Right ventricle myocardium inferior (tissue), 1 donor: ENCODE results near the gene ACP6. TPM values are rescaled to one million over a fixed set of nuclear protein-coding genes. Genes with fewer than 3 reads are reported as not detected.
"Not testable (repeated sequence)": the region's sequence is repeated elsewhere in the genome, so short reads cannot be mapped to it uniquely, and the experiment has no call there.

Experiments used
- ATAC-seq: fragments of 200-7000 bp; cut with Tn5 transposase; one replicate; pipeline ENCODE4 v1.9.1; 2020; ENCODE audit warnings: mild to moderate bottlenecking, moderate library complexity
- DNase-seq: peaks from one replicate; pipeline ENCODE4 v3.0.0; 2021; ENCODE audit errors: missing footprints
- intact Hi-C: fragments of 100-400 bp; cut with DNase I; formaldehyde crosslinking; loops from one replicate; pipeline ENCODE4 v1.11.0; 2022
- long read RNA-seq: library from polyadenylated mRNA; unstranded; transcript quantifications from one replicate; pipeline ENCODE4 v2.0.0, GENCODE V29; 2021
- total RNA-seq: library from RNA; stranded (reverse); fragmentation: NEBNext Ultra II Directional; extraction: Animal tissue kit (Norgen Biotek cat#: 25700); gene quantifications from one replicate; pipeline ENCODE4 v1.2.1, GENCODE V29; 2021
- donor health status: DM: no; HTN: yes; CAD: no; lungs with severe emphysema.

ACP6 gene
- 8.9 TPM for total RNA-seq
- long read RNA-seq, full-length matches to known transcripts: 3 of 6 reads
- long read RNA-seq, partial matches to known transcripts: 0 of 6 reads
- long read RNA-seq, other reads (novel, unspliced or antisense): 3 of 6 reads

GRCh38 chr1:147670319-147671001 lies at the start of gene ACP6:
ACP6 (minus strand) TSS chr1:147670524; CDS start chr1:147670048, 476 bp downstream.
- DNase-seq (peak; percentile 97), ATAC-seq (peak; percentile 100)
- intact Hi-C loops: no loop called here

GRCh38 chr1:147719711-147720225 lies 49.4 kb upstream of the ACP6 start:
- no peak for DNase-seq
- no peak for ATAC-seq
- intact Hi-C loops: no loop called here

- no peak for ATAC-seq
- intact Hi-C loops: no loop called here
Measured at GRCh38 chr1:147719029-147719698, 48.8 kb upstream of the ACP6 start.

DNA sequence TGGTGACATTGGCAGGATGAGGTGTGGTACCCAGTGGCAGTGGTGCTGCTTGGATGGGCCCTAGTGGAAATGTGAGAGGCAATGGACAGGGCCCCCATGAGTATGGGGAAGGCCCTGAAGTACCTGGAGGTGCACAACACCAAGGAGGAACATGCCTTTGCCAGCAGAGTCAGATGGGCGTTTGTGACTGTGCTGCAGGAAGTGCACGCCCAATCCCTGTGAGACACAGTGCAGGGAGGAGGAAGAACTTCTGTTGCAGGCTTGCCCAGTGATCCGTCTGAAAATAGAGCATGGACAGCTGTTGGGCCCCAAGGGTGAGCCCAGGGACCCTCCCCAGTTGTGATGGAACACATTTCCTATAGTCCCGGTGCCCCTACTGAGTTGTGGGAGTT lies 47.4 kb upstream of the ACP6 start:
- no peak for ATAC-seq
- no peak for DNase-seq
- intact Hi-C loops: no loop called here

More at GRCh38 chr1:147719029-147719698, 48.8 kb upstream of the ACP6 start:
- DNase-seq: no peak

- DNase-seq (no peak), ATAC-seq (no peak)
- intact Hi-C loops: no loop called here
Measured at GRCh38 chr1:147717051-147717705, 46.9 kb upstream of the ACP6 start.

DNA sequence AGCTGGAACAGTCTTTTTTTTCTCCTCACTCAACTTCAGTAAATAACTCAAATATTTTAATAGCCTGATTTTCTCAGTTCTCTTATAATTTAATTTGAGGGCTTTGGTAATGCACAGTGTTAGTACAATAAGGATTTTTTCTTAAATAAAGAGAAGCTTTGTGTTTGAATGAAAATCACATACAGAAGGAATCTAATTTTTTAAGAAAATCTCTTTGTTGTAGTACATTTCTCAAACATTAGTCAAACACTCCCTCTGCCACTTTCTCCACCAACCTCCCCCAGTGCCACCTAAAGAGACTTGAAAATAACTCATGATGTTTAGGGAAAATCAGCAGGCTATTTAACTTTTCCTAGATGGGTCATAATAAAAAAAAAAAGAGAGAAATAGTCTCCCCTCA lies 42.3 kb upstream of the ACP6 start:
- intact Hi-C loops: no loop called here
- DNase-seq: no peak
- no peak for ATAC-seq

DNA sequence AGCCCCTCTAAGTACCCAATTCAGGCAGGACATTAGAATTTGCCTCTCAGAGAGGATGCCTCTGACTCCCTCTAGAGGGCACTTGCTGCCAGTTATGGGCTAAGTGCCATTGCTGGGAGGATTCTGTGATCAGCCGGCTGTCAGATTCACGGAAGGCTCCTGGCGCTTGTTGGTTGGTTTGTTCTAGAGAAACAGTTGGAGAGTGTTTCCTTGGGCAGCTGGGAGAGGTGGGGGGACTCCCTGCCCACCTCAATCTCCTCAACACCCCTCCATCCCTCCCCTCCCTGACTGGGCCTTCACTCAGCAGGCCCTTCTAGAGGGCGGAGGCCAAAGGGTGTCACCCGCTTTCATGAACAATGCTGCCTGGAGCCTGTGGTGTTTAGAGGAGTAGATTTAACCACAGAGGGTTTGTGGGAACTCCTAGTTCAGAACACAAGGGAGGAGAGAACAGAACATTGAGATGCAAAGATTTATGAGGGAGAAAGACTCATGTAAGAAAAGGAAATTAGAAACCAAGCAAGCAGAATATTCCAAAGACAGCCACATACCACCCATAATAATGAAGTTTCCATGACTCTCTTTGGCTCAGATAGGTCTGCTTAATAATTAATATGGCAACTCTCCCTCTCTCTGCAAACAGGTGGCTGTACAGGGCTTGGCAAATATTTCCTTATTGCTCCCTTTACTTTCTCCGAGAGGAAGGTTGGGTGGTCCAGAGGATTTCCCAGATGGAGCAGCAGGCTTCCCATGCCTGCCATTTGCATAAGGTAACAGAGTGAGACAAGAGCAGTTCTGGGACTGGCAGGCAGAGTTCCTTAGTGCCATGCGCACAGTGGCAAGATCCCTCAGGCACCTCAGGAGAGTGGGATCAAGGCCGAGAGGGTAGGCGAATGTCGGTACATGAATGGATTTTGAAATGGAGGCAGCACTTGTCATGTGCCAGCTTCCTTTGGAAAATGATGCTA lies 30.0 kb upstream of the ACP6 start:
- intact Hi-C loops: loop anchor here (2.0 to 5.0 kb wide), 2 partner anchors 58 to 206 kb away; no protein-coding TSS in a partner anchor
- ATAC-seq (peak; percentile 77), DNase-seq (no peak)

DNA sequence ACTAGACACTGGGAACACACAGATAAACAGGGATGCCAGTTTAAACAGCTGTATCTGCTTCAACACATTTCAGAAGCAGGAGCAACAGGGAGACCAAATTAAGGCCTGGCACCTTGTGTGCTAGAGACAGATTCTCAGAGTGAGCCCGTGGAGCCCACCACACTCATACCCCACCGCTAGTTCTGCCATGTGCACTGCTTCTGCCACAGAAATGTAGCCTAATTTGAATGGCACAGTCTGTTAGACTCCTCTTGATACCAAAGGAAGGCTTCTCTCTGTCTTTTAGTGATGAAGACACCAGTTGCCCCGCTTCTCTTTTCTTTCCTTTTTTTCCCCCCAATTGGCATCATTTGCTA lies 29.3 kb upstream of the ACP6 start:
- DNase-seq (no peak), ATAC-seq (no peak)
- intact Hi-C loops: loop anchor here (2.0 to 5.0 kb wide), 2 partner anchors 57 to 205 kb away; no protein-coding TSS in a partner anchor

DNA sequence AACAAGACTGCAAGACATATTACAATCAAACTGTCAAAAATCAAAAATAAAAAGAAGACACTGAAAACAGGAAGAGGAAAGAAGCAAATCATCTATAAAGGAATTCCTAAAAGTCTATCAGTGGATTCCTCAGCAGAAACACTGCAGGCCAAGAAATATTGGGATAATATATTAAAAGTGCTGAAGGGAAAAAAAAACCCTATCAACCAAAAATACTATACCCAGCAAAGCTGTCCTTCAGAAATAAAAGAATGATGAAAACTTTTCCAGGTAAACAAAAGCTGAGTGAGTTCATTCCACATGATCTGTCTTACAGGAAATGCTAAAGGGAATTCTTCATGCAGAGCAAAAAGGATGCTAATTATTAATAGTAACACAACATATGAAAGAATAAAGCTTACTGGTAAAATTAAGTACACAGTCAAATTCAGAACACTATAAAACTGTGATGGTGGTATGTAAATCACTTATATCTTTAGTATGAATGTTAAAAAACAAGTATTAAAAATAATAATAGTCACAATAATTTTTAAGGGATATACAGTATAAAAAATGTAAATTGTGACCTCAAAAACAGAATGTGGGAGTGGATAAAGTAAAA lies 12.9 kb upstream of the ACP6 start:
- no peak for DNase-seq
- ATAC-seq: no peak
- intact Hi-C loops: no loop called here

- intact Hi-C loops: not testable (repeated sequence)
Measured at GRCh38 chr1:147680608-147681235, 10.4 kb upstream of the ACP6 start.

GRCh38 chr1:147677681-147678080 lies 7.4 kb upstream of the ACP6 start:
- intact Hi-C loops, DNase-seq, ATAC-seq: not testable (repeated sequence)

More at GRCh38 chr1:147680608-147681235, 10.4 kb upstream of the ACP6 start:
- DNase-seq, ATAC-seq: not testable (repeated sequence)

DNA sequence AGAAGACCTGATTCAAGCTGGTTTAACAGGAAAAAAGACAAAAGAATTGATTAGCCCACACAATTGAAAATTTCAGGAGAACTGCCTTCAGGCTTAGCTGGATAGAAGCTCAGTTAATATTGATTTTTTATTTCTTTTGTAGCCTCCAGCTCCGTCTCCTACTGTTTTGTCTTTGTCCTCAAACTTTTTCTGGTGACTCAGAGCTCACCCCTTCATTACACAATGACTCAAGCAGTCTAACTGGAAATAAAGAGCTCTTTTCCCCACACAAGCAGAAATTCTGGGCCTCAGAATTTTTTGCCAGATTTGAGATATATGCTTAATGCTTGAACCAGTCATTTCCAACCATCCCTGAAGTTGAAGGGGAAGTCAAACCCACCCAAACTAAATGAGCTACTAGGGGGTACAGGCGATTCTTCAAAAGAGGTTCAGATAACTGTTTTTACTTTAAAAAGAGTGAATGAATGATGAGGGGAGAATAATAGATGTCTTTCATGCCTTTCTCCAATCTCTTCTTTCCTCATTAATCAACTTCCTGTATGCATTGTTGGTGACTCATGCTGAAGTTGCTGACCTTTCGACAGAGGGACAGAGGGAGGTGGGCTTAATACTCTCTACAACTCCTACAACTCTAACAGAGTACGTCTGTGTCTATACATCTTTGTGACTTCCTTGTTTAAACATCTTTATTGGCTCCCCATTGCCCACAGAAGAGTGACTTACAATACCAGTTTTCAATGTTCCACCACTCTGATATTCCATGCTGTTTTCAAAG lies 6.2 kb upstream of the ACP6 start:
- no peak for DNase-seq
- ATAC-seq: no peak
- intact Hi-C loops: no loop called here

- ATAC-seq (no peak), DNase-seq (no peak)
- intact Hi-C loops: no loop called here
Measured at GRCh38 chr1:147673816-147674215, 3.5 kb upstream of the ACP6 start.

DNA sequence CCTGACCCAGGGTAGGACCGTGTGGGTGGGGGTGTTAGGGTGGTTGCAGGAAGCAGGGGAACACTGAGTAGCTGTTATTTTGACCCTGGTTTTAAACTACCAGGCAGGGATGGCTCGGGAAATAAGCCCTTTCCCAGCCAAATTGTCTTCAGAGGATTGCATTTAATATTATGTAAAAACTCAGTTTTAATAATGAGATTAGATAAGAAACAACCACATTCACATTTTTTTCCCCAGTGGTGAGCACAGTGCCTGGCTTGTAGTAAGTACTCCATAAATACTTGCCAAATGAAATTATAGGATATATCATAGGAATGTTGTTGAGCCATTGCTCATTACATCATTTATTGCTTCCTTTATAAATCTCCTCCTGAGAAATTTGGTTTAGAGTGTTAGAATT lies 3.1 kb upstream of the ACP6 start:
- DNase-seq (no peak), ATAC-seq (no peak)
- intact Hi-C loops: no loop called here

GRCh38 chr1:147669469-147670318 lies 630 bp downstream of the ACP6 start:
- peak; percentile 73 for DNase-seq
- intact Hi-C loops: no loop called here
- peak; percentile 51 for ATAC-seq

- DNase-seq (no peak), ATAC-seq (no peak)
- intact Hi-C loops: no loop called here
Measured at GRCh38 chr1:147665521-147665920, 4.8 kb downstream of the ACP6 start.
